ENCODE results near the gene CYTH1. TPM values are rescaled to one million over a fixed set of nuclear protein-coding genes. Genes with fewer than 3 reads are reported as not detected.

CYTH1 gene
- total RNA-seq, 8 experiments from 2014 or later = 13.9 to 46.4 (median 30.0) TPM

GRCh38 chr17:78719630-78720298 is 62.3 kb downstream of the CYTH1 start:
- ATAC-seq (replicated peaks in 6 of 8) = no peak
- Histone ChIP-seq H3K27ac (no peak overlapping the region), H3K4me3 (no peak overlapping the region), H3K4me1 (replicated peaks in 1 of 2) (peaks cover 49 to 63% of the 10 kb centered on the region in 2 donors)
- 76 to 100% (median 86%) methylated on average over 1 to 3 of the region's 4 CpGs; no CpG with 5 or more reads in 3 of the 10 experiments for WGBS, 10 experiments
- in situ Hi-C loops (cut with MboI; ENCODE audit: low pct_unique_long_range_greater_than_20kb in 2 of 9, low sequenced_read_pairs in 9 of 9, unreplicated experiment in 9 of 9) = loop anchor here in 2 of 9 experiments (25.0 kb wide), 2 partner anchors 207 to 232 kb away; no protein-coding TSS in a partner anchor

- 70 to 100% (median 84%) methylated on average over 1 to 7 of the region's 8 CpGs; no CpG with 5 or more reads in 2 of the 10 experiments for WGBS, 10 experiments
- Histone ChIP-seq H3K4me1 (replicated peaks in 1 of 2) (peaks cover 38 to 52% of the 10 kb centered on the region in 2 donors), H3K27ac (no peak overlapping the region), H3K4me3 (no peak overlapping the region)
- no peak for ATAC-seq (replicated peaks in 6 of 8)
- in situ Hi-C loops (cut with MboI; ENCODE audit: low pct_unique_long_range_greater_than_20kb in 2 of 9, low sequenced_read_pairs in 9 of 9, unreplicated experiment in 9 of 9) = loop anchor here in 2 of 9 experiments (25.0 kb wide), 2 partner anchors 206 to 231 kb away; no protein-coding TSS in a partner anchor
Observed at GRCh38 chr17:78718575-78719208, 63.4 kb downstream of the CYTH1 start.

- H3K4me1 ChIP-seq (replicated peaks in 1 of 2) = peaks cover 36 to 47% of the 10 kb centered on the region in 2 donors
Observed at GRCh38 chr17:78717431-78717980, 64.6 kb downstream of the CYTH1 start.

GRCh38 chr17:78716814-78717393 is 65.2 kb downstream of the CYTH1 start:
- peak; percentile 68 to 80 (median 75) for ATAC-seq (replicated peaks in 6 of 8)
- peaks cover 31 to 41% of the 10 kb centered on the region in 2 donors for H3K4me1 ChIP-seq (replicated peaks in 1 of 2)
- H3K4me3 ChIP-seq = peak overlapping the region; percentile 33 to 43 (median 37)
- 0 to 11% (median 6%) methylated on average over 1 to 14 of the region's 19 CpGs; no CpG with 5 or more reads in 3 of the 10 experiments for WGBS, 10 experiments
- H3K27ac ChIP-seq = peak overlapping the region; percentile 2 to 63
- in situ Hi-C loops (cut with MboI; ENCODE audit: low pct_unique_long_range_greater_than_20kb in 2 of 9, low sequenced_read_pairs in 9 of 9, unreplicated experiment in 9 of 9) = loop anchor here in 2 of 9 experiments (25.0 kb wide), 2 partner anchors 205 to 230 kb away; no protein-coding TSS in a partner anchor

More at GRCh38 chr17:78717431-78717980, 64.6 kb downstream of the CYTH1 start:
- ATAC-seq (replicated peaks in 6 of 8) = peak; percentile 54 to 80 (median 77)
- H3K4me3 ChIP-seq = peak overlapping the region; percentile 33 to 43 (median 37)
- in situ Hi-C loops (cut with MboI; ENCODE audit: low pct_unique_long_range_greater_than_20kb in 2 of 9, low sequenced_read_pairs in 9 of 9, unreplicated experiment in 9 of 9) = loop anchor here in 2 of 9 experiments (25.0 kb wide), 2 partner anchors 205 to 230 kb away; no protein-coding TSS in a partner anchor
- 0 to 51% (median 14%) methylated on average over 2 to 14 of the region's 14 CpGs; no CpG with 5 or more reads in 2 of the 10 experiments for WGBS, 10 experiments
- H3K27ac ChIP-seq = peak overlapping the region in 1 of 2 donors; percentile 63

- Histone ChIP-seq H3K27ac (no peak overlapping the region), H3K4me1 (replicated peaks in 1 of 2) (peaks cover 25 to 35% of the 10 kb centered on the region in 2 donors), H3K4me3 (peak overlapping the region in 2 of 5 donors; percentile 37 to 42)
- 20 to 90% (median 67%) methylated on average over 1 of the region's 1 CpG; no CpG with 5 or more reads in 3 of the 10 experiments for WGBS, 10 experiments
- in situ Hi-C loops (cut with MboI; ENCODE audit: low pct_unique_long_range_greater_than_20kb in 2 of 9, low sequenced_read_pairs in 9 of 9, unreplicated experiment in 9 of 9) = loop anchor here in 2 of 9 experiments (25.0 kb wide), 2 partner anchors 204 to 229 kb away; no protein-coding TSS in a partner anchor
- ATAC-seq (replicated peaks in 6 of 8) = no peak
Observed at GRCh38 chr17:78716292-78716691, 65.8 kb downstream of the CYTH1 start.

GRCh38 chr17:78715876-78716275 is 66.2 kb downstream of the CYTH1 start:
- WGBS, 10 experiments = 80 to 100% (median 88%) methylated on average over 1 of the region's 1 CpG; no CpG with 5 or more reads in 3 of the 10 experiments
- H3K4me1 ChIP-seq (replicated peaks in 1 of 2) = peaks cover 24 to 31% of the 10 kb centered on the region in 2 donors
- in situ Hi-C loops (cut with MboI; ENCODE audit: low pct_unique_long_range_greater_than_20kb in 2 of 9, low sequenced_read_pairs in 9 of 9, unreplicated experiment in 9 of 9) = loop anchor here in 2 of 9 experiments (25.0 kb wide), 2 partner anchors 204 to 229 kb away; no protein-coding TSS in a partner anchor

GRCh38 chr17:78715000-78715771 is 66.9 kb downstream of the CYTH1 start:
- H3K4me1 ChIP-seq (replicated peaks in 1 of 2) = peaks cover 24 to 30% of the 10 kb centered on the region in 2 donors
- 43 to 94% (median 81%) methylated on average over 4 to 14 of the region's 14 CpGs for WGBS, 10 experiments
- ATAC-seq (replicated peaks in 6 of 8) = no peak
- no peak overlapping the region for H3K4me3 ChIP-seq
- no peak overlapping the region for H3K27ac ChIP-seq
- in situ Hi-C loops (cut with MboI; ENCODE audit: low pct_unique_long_range_greater_than_20kb in 2 of 9, low sequenced_read_pairs in 9 of 9, unreplicated experiment in 9 of 9) = loop anchor here in 2 of 9 experiments (25.0 kb wide), 2 partner anchors 203 to 228 kb away; no protein-coding TSS in a partner anchor

More at GRCh38 chr17:78715876-78716275, 66.2 kb downstream of the CYTH1 start:
- Histone ChIP-seq H3K27ac (no peak overlapping the region), H3K4me3 (no peak overlapping the region)
- no peak for ATAC-seq (replicated peaks in 6 of 8)

GRCh38 chr17:78714534-78714933 is 67.5 kb downstream of the CYTH1 start:
- 85 to 100% (median 100%) methylated on average over 1 to 4 of the region's 4 CpGs; no CpG with 5 or more reads in 1 of the 10 experiments for WGBS, 10 experiments
- in situ Hi-C loops (cut with MboI; ENCODE audit: low pct_unique_long_range_greater_than_20kb in 2 of 9, low sequenced_read_pairs in 9 of 9, unreplicated experiment in 9 of 9) = loop anchor here in 2 of 9 experiments (25.0 kb wide), 2 partner anchors 202 to 227 kb away; no protein-coding TSS in a partner anchor
- no peak overlapping the region for H3K4me3 ChIP-seq
- H3K27ac ChIP-seq = no peak overlapping the region
- H3K4me1 ChIP-seq (replicated peaks in 1 of 2) = peaks cover 26 to 28% of the 10 kb centered on the region in 2 donors
- no peak for ATAC-seq (replicated peaks in 6 of 8)

- Histone ChIP-seq H3K27ac (no peak overlapping the region), H3K4me1 (replicated peaks in 1 of 2) (peaks cover 11 to 14% of the 10 kb centered on the region in 2 donors), H3K4me3 (no peak overlapping the region)
- no peak for ATAC-seq (replicated peaks in 6 of 8)
- in situ Hi-C loops (cut with MboI; ENCODE audit: low pct_unique_long_range_greater_than_20kb in 2 of 9, low sequenced_read_pairs in 9 of 9, unreplicated experiment in 9 of 9) = loop anchor here in 2 of 9 experiments (25.0 kb wide), 2 partner anchors 200 to 225 kb away; no protein-coding TSS in a partner anchor
- 100% methylated on average over 1 to 2 of the region's 2 CpGs; no CpG with 5 or more reads in 6 of the 10 experiments for WGBS, 10 experiments
Observed at GRCh38 chr17:78712043-78712442, 70.0 kb downstream of the CYTH1 start.

- no peak overlapping the region for H3K27ac ChIP-seq
- no peak overlapping the region for H3K4me3 ChIP-seq
- H3K4me1 ChIP-seq (replicated peaks in 1 of 2) = peaks cover 0 to 4% of the 10 kb centered on the region in 2 donors
- in situ Hi-C loops (cut with MboI; ENCODE audit: low pct_unique_long_range_greater_than_20kb in 2 of 9, low sequenced_read_pairs in 9 of 9, unreplicated experiment in 9 of 9) = loop anchor here in 2 of 9 experiments (25.0 kb wide), 2 partner anchors 198 to 223 kb away; no protein-coding TSS in a partner anchor
- WGBS, 10 experiments = 90 to 100% (median 100%) methylated on average over 1 to 4 of the region's 4 CpGs; no CpG with 5 or more reads in 3 of the 10 experiments
- ATAC-seq (replicated peaks in 6 of 8) = no peak
Observed at GRCh38 chr17:78710607-78711006, 71.5 kb downstream of the CYTH1 start.

GRCh38 chr17:78709751-78710181 is 72.3 kb downstream of the CYTH1 start:
- in situ Hi-C loops (cut with MboI; ENCODE audit: low pct_unique_long_range_greater_than_20kb in 2 of 9, low sequenced_read_pairs in 9 of 9, unreplicated experiment in 9 of 9) = loop anchor here in 4 of 9 experiments (10.0 to 25.0 kb wide), 3 partner anchors 197 to 222 kb away; no protein-coding TSS in a partner anchor
- Histone ChIP-seq H3K27ac (no peak overlapping the region), H3K4me1 (replicated peaks in 1 of 2) (peaks cover 0 to 3% of the 10 kb centered on the region in 2 donors), H3K4me3 (no peak overlapping the region)
- no peak for ATAC-seq (replicated peaks in 6 of 8)
- 69 to 90% (median 81%) methylated on average over 1 to 4 of the region's 4 CpGs for WGBS, 10 experiments

Measured in motor neuron (in vitro differentiated cells).